SK-N-MC (cell line): Measurements from ENCODE around the gene MEIG1.

Experiments used
- EZH2 ChIP-seq: fragments of 200-600 bp; sonication (generic); IDR thresholded peaks from one replicate; pipeline ENCODE4 v1.6.1; 2017; ENCODE audit warnings: antibody characterized with exemption
- POLR2AphosphoS5 ChIP-seq: IDR thresholded peaks from 2 replicates; pipeline ENCODE4 v1.6.1; 2012; ENCODE audit warnings: mild to moderate bottlenecking, low read depth, low read length, borderline replicate concordance

DNA sequence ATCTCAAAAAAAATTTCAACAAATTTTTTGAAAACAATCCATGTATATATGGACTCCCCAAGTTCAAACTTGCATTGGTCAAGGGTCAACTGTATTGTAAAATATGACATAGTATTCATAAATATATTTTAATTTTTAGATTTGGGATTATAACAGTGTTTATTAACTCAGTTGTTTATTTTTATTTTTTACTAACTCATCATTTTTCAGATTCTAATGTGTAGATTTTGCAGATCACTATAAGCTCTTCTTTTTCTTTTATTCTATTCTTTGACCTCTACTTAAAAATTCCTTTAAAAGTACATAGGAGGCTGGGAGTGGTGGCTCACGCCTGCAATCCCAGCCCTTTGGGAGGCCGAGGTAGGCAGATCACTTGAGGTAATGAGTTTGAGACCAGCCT, 8.7 kb downstream of the MEIG1 start:
- TF ChIP-seq EZH2 = no peak
- TF ChIP-seq POLR2AphosphoS5 = no peak
